Measurements from ENCODE around the gene C1orf87. TPM values are rescaled to one million over a fixed set of nuclear protein-coding genes. Genes with fewer than 3 reads are reported as not detected.

The C1orf87 gene
- polyA plus RNA-seq, 3 donors: 0.06 TPM; not detected in 2

DNA sequence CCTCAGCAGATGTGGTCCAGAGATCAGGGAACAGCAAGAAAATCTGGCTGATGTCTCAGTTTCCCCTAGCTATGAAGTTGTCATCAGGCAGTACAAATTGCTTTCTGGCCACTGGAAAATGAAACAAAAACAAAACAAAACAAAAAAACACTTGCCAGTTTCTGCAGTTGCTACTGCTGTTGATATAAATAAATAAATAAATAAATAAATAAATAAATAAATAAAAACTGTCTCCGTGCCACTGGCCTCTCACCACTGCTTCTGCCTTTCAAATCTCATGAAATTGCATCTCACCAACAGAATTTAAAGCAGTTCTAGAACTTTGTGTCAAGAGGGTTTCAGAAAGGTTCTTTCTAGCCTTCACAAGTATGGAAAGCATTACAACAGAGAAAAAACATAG is 62.9 kb downstream of the C1orf87 start:
- WGBS, 3 donors: 67 to 77% (median 77%) methylated on average over 1 of the region's 1 CpG
- H3K27ac ChIP-seq (ENCODE audit: low read depth, low read length): no peak overlapping the region

DNA sequence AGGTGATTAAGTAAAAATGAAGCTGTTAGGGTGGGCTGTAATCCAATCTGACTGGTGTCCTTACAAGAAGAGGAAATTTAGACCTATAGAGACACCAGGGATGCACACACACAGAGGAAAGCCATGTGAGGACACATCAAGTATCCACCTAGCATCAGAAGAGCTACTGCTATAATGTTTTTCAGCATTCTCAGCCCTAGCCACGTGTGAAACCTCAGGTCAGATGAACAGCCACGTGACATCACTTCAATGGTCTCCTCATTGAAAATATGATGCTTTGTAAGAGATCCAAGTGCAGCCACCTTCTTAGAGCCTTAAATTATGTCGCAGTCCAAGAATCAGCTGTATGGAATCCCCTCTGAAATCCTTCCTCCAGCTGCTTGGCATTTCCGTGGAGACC is 65.1 kb downstream of the C1orf87 start:
- WGBS, 3 donors: 70 to 82% (median 75%) methylated on average over 4 of the region's 4 CpGs
- H3K27ac ChIP-seq (ENCODE audit: low read depth, low read length): no peak overlapping the region

- H3K27ac ChIP-seq (ENCODE audit: low read depth, low read length): no peak overlapping the region
- WGBS, 3 donors: 69 to 85% (median 78%) methylated on average over 3 of the region's 3 CpGs
These were observed 72.9 kb downstream of the C1orf87 start for GRCh38 chr1:60000625-60001024.

- WGBS, 3 donors: 81 to 84% (median 82%) methylated on average over 2 of the region's 2 CpGs
- no peak overlapping the region for H3K27ac ChIP-seq (ENCODE audit: low read depth, low read length)
These were observed 73.8 kb downstream of the C1orf87 start for GRCh38 chr1:59999746-60000145.

GRCh38 chr1:59999006-59999405 is 74.6 kb downstream of the C1orf87 start:
- H3K27ac ChIP-seq (ENCODE audit: low read depth, low read length): no peak overlapping the region
- 82 to 95% (median 93%) methylated on average over 3 of the region's 3 CpGs for WGBS, 3 donors

DNA sequence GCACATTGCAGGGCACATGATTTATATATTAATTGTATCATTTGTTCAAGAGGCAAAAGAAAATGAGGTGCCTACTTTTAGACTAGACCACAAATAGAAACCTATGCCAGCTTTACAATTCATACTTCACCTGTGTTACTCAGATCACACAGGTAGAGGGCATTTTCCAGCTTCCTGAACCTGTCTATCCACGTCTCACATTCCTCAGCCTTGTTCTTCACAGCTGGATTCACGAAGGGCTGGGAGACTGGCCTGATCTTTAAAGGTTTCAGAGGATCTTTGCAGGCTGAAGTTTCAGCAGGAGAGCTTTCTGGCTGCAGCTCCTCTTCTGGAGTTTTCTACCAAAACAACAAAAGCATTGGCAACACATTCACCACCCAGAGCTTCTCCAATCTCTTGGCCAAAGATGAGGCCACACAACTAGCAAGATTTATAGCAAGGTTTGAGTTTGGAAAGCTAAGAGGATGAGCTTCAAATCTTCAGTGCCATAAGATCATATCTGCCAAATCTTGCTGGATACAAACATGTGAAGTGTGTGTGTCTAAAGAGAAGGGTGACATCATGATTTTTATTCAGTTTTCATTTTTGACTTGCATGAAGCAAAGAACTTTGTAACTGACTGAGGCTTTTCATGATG is 76.0 kb downstream of the C1orf87 start:
- H3K27ac ChIP-seq (ENCODE audit: low read depth, low read length): no peak overlapping the region
- WGBS, 3 donors: 34 to 67% (median 39%) methylated on average over 2 of the region's 2 CpGs

GRCh38 chr1:59994302-59995198 is 79.0 kb downstream of the C1orf87 start:
- H3K27ac ChIP-seq (ENCODE audit: low read depth, low read length): no peak overlapping the region
- 34 to 67% (median 51%) methylated on average over 4 of the region's 4 CpGs for WGBS, 3 donors

- H3K27ac ChIP-seq (ENCODE audit: low read depth, low read length): no peak overlapping the region
- WGBS, 3 donors: 74 to 79% (median 77%) methylated on average over 5 of the region's 5 CpGs
These were observed 81.3 kb downstream of the C1orf87 start for GRCh38 chr1:59992040-59992820.

GRCh38 chr1:59990470-59990869 is 83.1 kb downstream of the C1orf87 start:
- H3K27ac ChIP-seq (ENCODE audit: low read depth, low read length): no peak overlapping the region
- WGBS, 3 donors: 63 to 76% (median 71%) methylated on average over 9 of the region's 9 CpGs

- H3K27ac ChIP-seq (ENCODE audit: low read depth, low read length): no peak overlapping the region
- 65 to 70% (median 65%) methylated on average over 12 of the region's 12 CpGs for WGBS, 3 donors
These were observed 86.9 kb downstream of the C1orf87 start for GRCh38 chr1:59986516-59987310.

- WGBS, 3 donors: 87 to 93% (median 93%) methylated on average over 8 of the region's 8 CpGs
- H3K27ac ChIP-seq (ENCODE audit: low read depth, low read length): no peak overlapping the region
These were observed 87.6 kb downstream of the C1orf87 start for GRCh38 chr1:59985911-59986515.

DNA sequence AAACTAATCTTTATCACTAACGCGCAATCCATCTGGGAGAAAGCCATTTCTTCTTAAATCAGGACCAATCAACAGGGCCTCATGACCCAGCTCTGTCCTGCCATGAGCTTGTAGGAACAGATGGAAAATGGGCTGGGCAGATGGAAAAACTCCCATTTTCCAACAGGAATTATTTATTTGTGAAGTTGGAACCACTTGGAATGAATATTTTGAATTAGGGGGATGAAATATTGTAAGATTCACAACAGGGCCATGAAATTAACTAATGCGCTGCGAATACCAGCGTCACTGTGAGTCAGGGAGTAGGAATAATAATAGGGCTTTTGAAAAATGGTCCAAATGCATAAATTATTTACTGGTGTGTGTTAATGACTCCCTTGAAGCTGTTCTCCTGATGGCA is 93.9 kb downstream of the C1orf87 start:
- H3K27ac ChIP-seq (ENCODE audit: low read depth, low read length): no peak overlapping the region
- WGBS, 3 donors: 83 to 91% (median 90%) methylated on average over 5 of the region's 5 CpGs

GRCh38 chr1:59978511-59978910 is 95.1 kb downstream of the C1orf87 start:
- no peak overlapping the region for H3K27ac ChIP-seq (ENCODE audit: low read depth, low read length)
- 51 to 73% (median 71%) methylated on average over 2 of the region's 2 CpGs for WGBS, 3 donors

GRCh38 chr1:59978026-59978425 is 95.5 kb downstream of the C1orf87 start:
- 67 to 84% (median 77%) methylated on average over 1 of the region's 1 CpG for WGBS, 3 donors
- H3K27ac ChIP-seq (ENCODE audit: low read depth, low read length): no peak overlapping the region

DNA sequence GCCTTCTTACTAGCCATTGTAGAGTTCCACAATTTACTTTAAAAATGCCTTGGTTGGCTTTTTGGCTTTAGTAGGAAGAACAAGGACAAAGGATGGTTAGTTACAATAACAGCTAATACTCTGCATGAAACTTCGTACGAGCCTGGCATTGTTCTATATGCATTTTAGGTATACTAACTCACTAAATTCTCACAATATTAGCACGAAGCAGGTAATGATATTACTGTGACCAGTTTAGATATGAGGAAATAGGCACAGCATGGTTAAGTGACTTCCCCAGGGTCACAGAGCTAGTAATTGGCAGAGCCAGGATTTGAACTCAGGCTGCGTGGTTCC is 96.5 kb downstream of the C1orf87 start:
- no peak overlapping the region for H3K27ac ChIP-seq (ENCODE audit: low read depth, low read length)
- WGBS, 3 donors: 75 to 81% (median 77%) methylated on average over 4 of the region's 4 CpGs

DNA sequence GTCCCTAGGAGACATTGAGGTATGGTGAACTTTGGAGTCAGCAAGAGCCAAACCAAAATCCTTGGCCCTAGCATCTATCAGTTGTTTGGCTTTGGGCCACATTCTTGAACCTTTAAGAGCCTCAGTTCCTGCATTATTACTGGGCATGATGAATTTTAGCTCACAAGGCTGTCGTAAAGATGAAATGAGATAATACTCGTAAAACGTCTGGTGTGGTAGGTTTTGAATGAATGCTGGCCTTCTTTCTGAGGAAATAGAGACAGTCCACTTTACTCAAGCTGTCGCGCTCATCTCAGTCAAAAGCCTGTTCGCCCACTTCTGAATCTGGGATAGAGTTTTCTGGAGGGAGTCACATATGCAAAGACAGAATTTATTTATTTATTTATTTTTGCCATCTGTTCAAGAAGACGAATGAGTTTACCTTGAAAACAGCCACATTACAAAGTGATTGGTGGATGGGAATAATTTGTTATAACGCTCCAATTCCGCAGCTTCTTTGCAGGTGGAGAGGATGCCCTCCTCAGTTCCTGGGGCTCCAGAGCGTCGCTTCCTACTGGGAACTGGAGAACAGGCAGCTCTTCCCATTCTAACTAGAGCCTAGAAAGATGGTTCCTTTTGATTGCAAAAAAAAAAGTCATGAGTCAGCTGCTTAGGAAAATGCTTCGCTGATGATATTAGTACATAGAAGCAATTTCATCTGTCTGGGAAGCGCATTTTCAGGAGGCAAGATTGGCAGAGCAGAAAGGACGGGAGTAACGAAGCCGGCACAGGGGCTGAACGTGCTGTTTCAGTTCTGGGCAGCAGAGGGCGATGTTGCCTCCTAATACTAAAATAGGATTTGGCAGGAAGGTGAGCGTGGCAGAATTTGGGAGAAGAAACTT is 97.1 kb downstream of the C1orf87 start:
- WGBS, 3 donors: 38 to 43% (median 43%) methylated on average over 19 of the region's 19 CpGs
- no peak overlapping the region for H3K27ac ChIP-seq (ENCODE audit: low read depth, low read length)

DNA sequence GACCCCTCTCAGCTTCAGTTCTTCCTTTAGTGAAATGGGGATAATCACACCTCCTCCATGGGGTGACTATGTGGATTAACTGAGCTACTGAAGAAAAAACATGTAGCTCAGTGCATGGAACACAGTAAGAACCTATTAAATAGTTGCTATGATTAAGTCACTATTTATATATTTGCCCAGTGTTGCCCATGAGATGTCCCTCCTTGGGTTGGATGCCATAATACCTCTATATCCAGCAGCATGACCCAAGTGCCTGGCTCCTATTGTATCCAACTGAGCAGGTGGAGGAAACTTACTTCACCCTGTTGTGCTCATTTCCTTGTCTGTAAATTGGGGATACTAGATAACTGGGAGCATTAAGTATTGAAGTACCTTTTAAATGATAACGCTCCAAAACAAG is 99.9 kb downstream of the C1orf87 start:
- H3K27ac ChIP-seq (ENCODE audit: low read depth, low read length): no peak overlapping the region
- WGBS, 3 donors: 86 to 90% (median 87%) methylated on average over 1 of the region's 1 CpG
